ENCODE measurements around the gene AS3MT.
A peak's percentile ranks its signal among the peaks of the same experiment; 100 is the strongest.
"Not testable (repeated sequence)": the region's sequence is repeated elsewhere in the genome, so short reads cannot be mapped to it uniquely, and the experiment has no call there.

The AS3MT gene

GRCh38 chr10:102919992-102920739 is 50.9 kb downstream of the AS3MT start:
- no peak for DNase-seq

GRCh38 chr10:102923601-102924000 is 54.3 kb downstream of the AS3MT start:
- no peak for DNase-seq

GRCh38 chr10:102926842-102927241 is 57.6 kb downstream of the AS3MT start:
- DNase-seq = no peak

- DNase-seq = no peak
These were observed 58.2 kb downstream of the AS3MT start for GRCh38 chr10:102927311-102928010.

GRCh38 chr10:102928442-102928841 is 59.2 kb downstream of the AS3MT start:
- not testable (repeated sequence) for DNase-seq

GRCh38 chr10:102930720-102931119 is 61.5 kb downstream of the AS3MT start:
- no peak for DNase-seq

GRCh38 chr10:102931643-102932042 is 62.4 kb downstream of the AS3MT start:
- no peak for DNase-seq

GRCh38 chr10:102935505-102935904 is 66.2 kb downstream of the AS3MT start:
- DNase-seq = no peak

- peak in 1 of 2 donors; percentile 8 for DNase-seq
These were observed 66.8 kb downstream of the AS3MT start for GRCh38 chr10:102935939-102936605.

GRCh38 chr10:102941401-102941800 is 72.1 kb downstream of the AS3MT start:
- DNase-seq = no peak

- no peak for DNase-seq
These were observed 76.2 kb downstream of the AS3MT start for GRCh38 chr10:102945449-102945848.

- DNase-seq = no peak
These were observed 76.7 kb downstream of the AS3MT start for GRCh38 chr10:102945962-102946361.

GRCh38 chr10:102946992-102947391 is 77.7 kb downstream of the AS3MT start:
- DNase-seq = no peak

- DNase-seq = no peak
These were observed 78.9 kb downstream of the AS3MT start for GRCh38 chr10:102948176-102948575.

GRCh38 chr10:102948786-102949185 is 79.5 kb downstream of the AS3MT start:
- no peak for DNase-seq

GRCh38 chr10:102949916-102950315 is 80.6 kb downstream of the AS3MT start:
- DNase-seq = no peak

- DNase-seq = no peak
These were observed 82.0 kb downstream of the AS3MT start for GRCh38 chr10:102951316-102951715.

All from stimulated activated CD4-positive, alpha-beta T cell treated with anti-CD3 and anti-CD28 coated beads, Interleukin-2, amount 100 ng/mL, for 48 hours (primary cell).